HUES6 (cell line): ENCODE measurements around the gene TRIM33.

ENCODE experiments used
- H3K27ac ChIP-seq: 2 replicates; pipeline ENCODE4 v1.7.0; 2013; ENCODE audit warnings: low read depth, mild to moderate bottlenecking, low read length, inconsistent platforms
- H3K27me3 ChIP-seq: 2 replicates; pipeline ENCODE4 v1.6.1; 2013; ENCODE audit warnings: low read length; ENCODE audit not compliant: control insufficient read depth, insufficient read depth
- H3K36me3 ChIP-seq: 2 replicates; pipeline ENCODE4 v1.6.1; 2013; ENCODE audit warnings: low read length; ENCODE audit not compliant: control insufficient read depth, insufficient read depth
- H3K4me1 ChIP-seq: 2 replicates; pipeline ENCODE4 v1.6.1; 2013; ENCODE audit warnings: low read length; ENCODE audit not compliant: control insufficient read depth, insufficient read depth
- H3K4me3 ChIP-seq: 2 replicates; pipeline ENCODE4 v1.5.1; 2013; ENCODE audit warnings: low read depth, low read length
- H3K9ac ChIP-seq: one replicate; pipeline ENCODE4 v1.6.1; 2013; ENCODE audit warnings: mild to moderate bottlenecking, low read length
- H3K9me3 ChIP-seq: 2 replicates; pipeline ENCODE4 v1.6.1; 2013; ENCODE audit warnings: low read depth, low read length; ENCODE audit not compliant: control insufficient read depth, insufficient read depth

The TRIM33 gene

DNA sequence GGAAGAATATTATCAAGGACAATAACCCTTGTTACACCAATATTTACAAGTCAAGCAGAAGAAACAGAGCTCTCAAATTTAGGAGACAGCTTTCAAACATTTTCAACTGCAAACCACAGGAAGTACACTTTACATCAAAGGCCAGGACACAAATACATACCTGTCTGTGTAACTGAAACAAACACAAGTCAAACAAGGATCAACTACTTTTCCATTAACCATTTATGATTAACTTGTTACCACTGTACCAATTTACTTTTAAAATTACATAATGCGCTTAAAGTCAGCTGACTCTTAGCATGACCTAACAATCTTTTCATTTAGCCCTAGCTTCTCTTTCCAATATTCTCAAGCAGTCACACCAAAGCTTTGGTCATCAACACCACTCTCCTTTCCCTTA is 43.5 kb downstream of the TRIM33 start:
- Histone ChIP-seq H3K9ac (no peak overlapping the region), H3K9me3 (peaks cover 2% of the 10 kb centered on the region; the same call in 1 of the 2 replicates), H3K4me1 (peaks cover 13% of the 10 kb centered on the region), H3K27ac (0 out of 2 replicates have a peak overlapping the region, but pooled peaks have one; percentile 26), H3K36me3 (peaks cover 12% of the 10 kb centered on the region), H3K27me3 (no peaks in the 10 kb centered on the region), H3K4me3 (no peak overlapping the region)

GRCh38 chr1:114466334-114467014 is 44.5 kb downstream of the TRIM33 start:
- Histone ChIP-seq H3K9me3 (peaks cover 2% of the 10 kb centered on the region; the same call in 1 of the 2 replicates), H3K9ac (no peak overlapping the region), H3K27me3 (no peaks in the 10 kb centered on the region), H3K4me1 (peaks cover 13% of the 10 kb centered on the region), H3K4me3 (no peak overlapping the region), H3K27ac (no peak overlapping the region), H3K36me3 (peaks cover 12% of the 10 kb centered on the region)

DNA sequence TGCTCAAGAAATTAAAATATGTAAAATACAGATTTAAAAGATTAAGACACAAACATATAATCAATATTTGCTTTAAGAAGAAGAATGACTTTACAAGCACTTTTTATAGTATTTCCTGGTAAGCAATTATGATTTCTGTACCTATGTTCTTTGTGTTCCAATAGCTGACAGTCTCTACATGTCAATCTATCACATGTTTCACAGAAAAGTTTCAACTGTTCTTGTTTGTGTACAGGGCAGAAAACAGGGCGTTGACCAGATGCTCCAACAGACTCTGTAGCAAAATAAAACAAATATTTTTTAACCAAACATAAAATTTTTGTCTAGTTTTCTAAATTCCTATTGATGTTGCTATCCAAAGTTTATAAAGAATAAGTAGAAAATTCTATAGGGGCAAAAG is 48.0 kb downstream of the TRIM33 start:
- H3K36me3 ChIP-seq: peaks cover 32% of the 10 kb centered on the region

DNA sequence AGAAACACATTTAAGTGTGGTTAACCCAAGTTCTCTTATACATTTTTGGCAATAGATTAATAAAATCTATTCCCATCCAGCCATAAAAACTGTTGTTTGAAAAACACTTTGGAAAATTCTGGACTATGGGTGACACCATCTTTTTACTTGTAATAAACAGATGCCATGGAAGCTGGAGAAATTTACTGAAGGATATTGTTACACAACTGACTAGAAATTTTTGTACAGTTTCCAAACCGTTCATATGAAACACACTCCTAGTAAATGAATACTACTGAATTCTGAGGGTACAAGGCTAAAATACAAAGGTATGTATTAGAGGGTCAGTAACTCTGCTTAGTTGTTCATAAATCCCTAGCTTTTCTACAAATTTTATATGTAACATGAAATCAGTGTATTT is 48.7 kb downstream of the TRIM33 start:
- Histone ChIP-seq H3K27ac (no peak overlapping the region), H3K4me1 (peaks cover 11% of the 10 kb centered on the region), H3K9ac (no peak overlapping the region), H3K9me3 (peaks cover 2% of the 10 kb centered on the region; the same call in 1 of the 2 replicates), H3K4me3 (no peak overlapping the region), H3K27me3 (no peaks in the 10 kb centered on the region), H3K36me3 (peaks cover 38% of the 10 kb centered on the region)

More for the DNA sequence above, 48.0 kb downstream of the TRIM33 start:
- Histone ChIP-seq H3K27me3 (no peaks in the 10 kb centered on the region), H3K9me3 (peaks cover 2% of the 10 kb centered on the region; the same call in 1 of the 2 replicates), H3K4me1 (peaks cover 13% of the 10 kb centered on the region), H3K9ac (no peak overlapping the region), H3K27ac (no peak overlapping the region), H3K4me3 (no peak overlapping the region)

- Histone ChIP-seq H3K36me3 (peaks cover 71% of the 10 kb centered on the region), H3K27ac (peak overlapping the region; percentile 33; the same call in 1 of the 2 replicates), H3K4me1 (peaks cover 3% of the 10 kb centered on the region; the same call in 1 of the 2 replicates), H3K4me3 (no peak overlapping the region), H3K9me3 (no peaks in the 10 kb centered on the region), H3K9ac (no peak overlapping the region), H3K27me3 (no peaks in the 10 kb centered on the region)
These were observed 52.7 kb downstream of the TRIM33 start for GRCh38 chr1:114458237-114458777.

DNA sequence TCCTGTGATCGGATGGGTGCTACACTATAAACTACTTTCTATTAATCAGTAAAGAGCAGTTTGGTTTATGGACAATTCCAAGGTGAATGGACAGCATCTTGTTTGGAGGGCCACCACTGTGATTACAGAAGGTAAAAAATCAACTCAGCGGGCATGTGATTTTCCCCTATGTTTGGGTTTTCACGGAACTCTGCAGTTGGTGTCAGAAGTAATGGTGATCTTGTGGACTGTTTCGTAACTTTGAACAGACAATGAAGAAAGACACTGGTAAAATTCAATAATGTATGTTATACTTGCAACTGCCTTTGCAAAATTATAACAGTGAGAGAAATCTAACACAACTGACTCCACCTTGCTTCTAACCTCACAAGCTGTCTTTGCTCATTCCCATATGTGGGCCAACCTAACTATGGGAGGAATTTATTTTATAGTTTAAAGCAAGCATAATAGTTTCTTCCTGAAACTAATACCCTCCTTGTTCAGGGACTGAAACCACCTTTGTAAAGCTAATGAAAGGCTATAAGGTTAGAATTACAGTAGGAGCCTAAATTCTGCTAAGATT is 53.2 kb downstream of the TRIM33 start:
- Histone ChIP-seq H3K27me3 (no peaks in the 10 kb centered on the region), H3K4me1 (peaks cover 3% of the 10 kb centered on the region; the same call in 1 of the 2 replicates), H3K9ac (no peak overlapping the region), H3K4me3 (no peak overlapping the region), H3K9me3 (no peaks in the 10 kb centered on the region), H3K27ac (peak overlapping the region; percentile 33; the same call in 1 of the 2 replicates), H3K36me3 (peaks cover 69% of the 10 kb centered on the region)

- Histone ChIP-seq H3K4me1 (peaks cover 3% of the 10 kb centered on the region; the same call in 1 of the 2 replicates), H3K27me3 (no peaks in the 10 kb centered on the region), H3K9me3 (no peaks in the 10 kb centered on the region), H3K36me3 (peaks cover 69% of the 10 kb centered on the region), H3K9ac (no peak overlapping the region), H3K4me3 (no peak overlapping the region), H3K27ac (no peak overlapping the region)
These were observed 54.4 kb downstream of the TRIM33 start for GRCh38 chr1:114456586-114456985.

GRCh38 chr1:114455102-114455785 is 55.8 kb downstream of the TRIM33 start:
- Histone ChIP-seq H3K9me3 (no peaks in the 10 kb centered on the region), H3K4me1 (peaks cover 3% of the 10 kb centered on the region; the same call in 1 of the 2 replicates), H3K4me3 (no peak overlapping the region), H3K36me3 (peaks cover 71% of the 10 kb centered on the region), H3K27ac (no peak overlapping the region), H3K9ac (no peak overlapping the region), H3K27me3 (no peaks in the 10 kb centered on the region)

DNA sequence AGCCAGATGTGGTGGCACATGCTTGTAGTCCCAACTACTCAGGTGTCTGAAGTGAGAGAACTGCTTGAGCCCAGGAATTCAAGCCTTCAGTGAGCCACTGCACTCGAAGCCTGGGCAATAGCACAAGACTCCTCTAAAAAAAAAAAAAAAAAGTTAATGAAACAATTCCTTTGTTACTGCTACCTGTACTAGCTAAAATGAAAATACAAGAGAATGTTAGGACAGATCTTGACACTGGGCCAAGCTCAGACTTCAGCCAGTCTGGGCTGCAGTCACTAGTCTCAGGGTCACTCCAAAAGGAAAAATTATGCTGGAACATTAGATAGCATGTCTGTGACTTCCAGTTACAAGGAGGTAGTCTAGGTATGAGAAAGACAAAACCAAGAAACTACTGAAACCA is 56.5 kb downstream of the TRIM33 start:
- H3K9ac ChIP-seq: no peak overlapping the region
- H3K4me3 ChIP-seq: no peak overlapping the region
- H3K9me3 ChIP-seq: no peaks in the 10 kb centered on the region
- no peaks in the 10 kb centered on the region for H3K27me3 ChIP-seq
- peaks cover 69% of the 10 kb centered on the region for H3K36me3 ChIP-seq
- no peak overlapping the region for H3K27ac ChIP-seq
- H3K4me1 ChIP-seq: peaks cover 3% of the 10 kb centered on the region; the same call in 1 of the 2 replicates

DNA sequence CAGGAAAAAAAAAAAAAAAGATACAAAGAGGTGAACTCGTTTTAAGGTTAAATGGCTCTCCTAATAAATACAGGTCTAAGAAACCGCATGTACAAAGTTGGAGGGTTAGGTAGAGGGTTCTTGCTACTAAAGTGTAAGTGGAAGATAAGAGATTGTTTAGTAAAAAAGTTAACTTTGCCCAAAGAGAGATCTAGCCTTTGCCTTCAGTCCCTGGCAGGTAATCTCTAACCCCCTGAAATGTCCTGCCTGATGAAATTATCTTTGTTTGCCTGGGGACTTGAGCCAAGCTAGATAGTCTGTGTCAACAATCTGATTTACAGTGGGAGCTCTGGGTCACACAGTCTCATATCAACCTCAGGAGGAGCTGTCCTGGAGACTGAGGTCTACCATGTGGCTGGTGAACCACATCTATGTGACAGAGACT is 57.6 kb downstream of the TRIM33 start:
- peaks cover 2% of the 10 kb centered on the region; the same call in 1 of the 2 replicates for H3K4me1 ChIP-seq
- H3K27ac ChIP-seq: no peak overlapping the region
- no peaks in the 10 kb centered on the region for H3K27me3 ChIP-seq
- H3K4me3 ChIP-seq: no peak overlapping the region
- no peak overlapping the region for H3K9ac ChIP-seq
- no peaks in the 10 kb centered on the region for H3K9me3 ChIP-seq
- peaks cover 66% of the 10 kb centered on the region for H3K36me3 ChIP-seq
